Fibroblast of lung (primary cell): ENCODE measurements around the gene PCDHGC3. TPM values are rescaled to one million over a fixed set of nuclear protein-coding genes. Genes with fewer than 3 reads are reported as not detected.
A peak's percentile ranks its signal among the peaks of the same experiment; 100 is the strongest.

Experiments used
- DNase-seq, 2 donors: peaks; one replicate each; pipeline versions ENCODE4 v3.0.0 to v3.0.0-alpha.2; 2010; ENCODE audit warnings: low read depth in 2 of 2
- H2AFZ ChIP-seq: 2 replicates; pipeline ENCODE4 v1.5.1; 2012; ENCODE audit warnings: low read length, control low read depth, inconsistent platforms
- H3K27ac ChIP-seq: 2 replicates; pipeline ENCODE4 v1.5.1; 2011; ENCODE audit warnings: low read length, control low read depth; ENCODE audit not compliant: insufficient read depth
- H3K27me3 ChIP-seq: 2 replicates; pipeline ENCODE4 v1.5.1; 2011; ENCODE audit warnings: mild to moderate bottlenecking, low read length; ENCODE audit not compliant: control insufficient read depth, insufficient read depth
- H3K36me3 ChIP-seq: 2 replicates; pipeline ENCODE4 v1.5.1; 2011; ENCODE audit warnings: low read length; ENCODE audit not compliant: control insufficient read depth, insufficient read depth
- H3K4me1 ChIP-seq: 2 replicates; pipeline ENCODE4 v1.5.1; 2011; ENCODE audit warnings: low read length; ENCODE audit not compliant: control insufficient read depth, insufficient read depth; ENCODE audit errors: extremely low read depth
- H3K4me2 ChIP-seq: 2 replicates; pipeline ENCODE4 v1.5.1; 2011; ENCODE audit warnings: low read length, control low read depth; ENCODE audit not compliant: insufficient read depth; ENCODE audit errors: extremely low read depth
- H3K4me3 ChIP-seq, 4 experiments: fragments of 200-600 bp in 1 of 4; sonication (generic) in 1 of 4; replicated peaks in 1 of 4; 2 replicates each; pipeline ENCODE4 v1.5.1; 2011 to 2016; ENCODE audit warnings: low read length in 4 of 4, low read depth in 3 of 4, mild to moderate bottlenecking in 3 of 4, control low read depth in 2 of 4, inconsistent platforms in 1 of 4, mixed read lengths in 1 of 4; ENCODE audit not compliant: insufficient read depth in 1 of 4; ENCODE audit errors: control extremely low read depth in 1 of 4
- H3K79me2 ChIP-seq: 2 replicates; pipeline ENCODE4 v1.5.1; 2012; ENCODE audit warnings: mild to moderate bottlenecking, low read length, inconsistent platforms; ENCODE audit not compliant: control insufficient read depth, insufficient read depth
- H3K9ac ChIP-seq: 2 replicates; pipeline ENCODE4 v1.5.1; 2011; ENCODE audit warnings: mild to moderate bottlenecking, low read length, control low read depth; ENCODE audit not compliant: insufficient read depth
- H3K9me3 ChIP-seq: 2 replicates; pipeline ENCODE4 v1.5.1; 2012; ENCODE audit warnings: low read depth, low read length; ENCODE audit not compliant: control insufficient read depth, insufficient read depth
- H4K20me1 ChIP-seq: 2 replicates; pipeline ENCODE4 v1.5.1; 2011; ENCODE audit warnings: low read length; ENCODE audit not compliant: control insufficient read depth, insufficient read depth; ENCODE audit errors: extremely low read depth
- EZH2 ChIP-seq: IDR thresholded peaks from 2 replicates; pipeline ENCODE4 v1.5.1; 2012; ENCODE audit warnings: low read length, control low read depth, mild to moderate bottlenecking; ENCODE audit errors: missing control alignments
- polyA plus RNA-seq, 2 donors: library from polyadenylated mRNA; depleted of rRNA in 1 of 2; stranded (reverse) in 1 of 2; unstranded in 1 of 2; fragments of >200 nt; gene quantifications; 2 replicates each; pipeline ENCODE4 v1.2.1, GENCODE V29; 2011 to 2012; ENCODE audit warnings: missing spikeins in 1 of 2
- total RNA-seq: library from RNA; depleted of rRNA; stranded (reverse); fragments of >200 nt; gene quantifications from 2 replicates; pipeline ENCODE4 v1.2.1, GENCODE V29; 2014
- TF ChIP-seq, protein P1 (sequence below), 2 donors: IDR thresholded peaks in 1 of 2; conservative IDR thresholded peaks in 1 of 2; 1 replicate in 1 of 2; 2 replicates in 1 of 2; pipeline ENCODE4 v1.5.1; 2011 to 2012; ENCODE audit warnings: low read length in 2 of 2, control low read depth in 1 of 2, inconsistent platforms in 1 of 2, low read depth in 1 of 2, mild to moderate bottlenecking in 1 of 2

PCDHGC3 gene
- total and polyA plus RNA-seq, 2 donors (not counting 1 experiment from before 2014, with no cell fraction given) = 59.0 to 109 TPM

DNA sequence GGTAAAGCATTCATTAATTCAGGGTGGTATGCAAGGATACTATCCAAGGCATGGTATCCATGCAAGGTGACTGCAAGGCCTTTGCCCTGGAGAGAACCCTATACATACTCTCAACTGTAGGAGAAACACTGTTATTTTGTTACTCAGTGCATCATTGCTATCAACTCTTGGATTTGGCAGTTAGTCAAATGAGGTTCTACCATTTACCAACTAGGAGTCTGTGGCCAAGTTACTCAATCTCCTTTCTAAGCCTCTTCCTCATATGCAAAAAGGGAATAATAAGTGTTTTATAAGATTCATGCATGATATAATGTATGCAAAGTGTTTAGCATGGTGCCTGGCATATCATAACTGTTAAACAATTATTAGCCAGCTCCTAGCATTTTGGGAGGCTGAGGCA is 4.0 kb downstream of the PCDHGC3 start:
- H3K4me2 ChIP-seq = peak overlapping the region; percentile 73
- TF ChIP-seq, protein P1, sequence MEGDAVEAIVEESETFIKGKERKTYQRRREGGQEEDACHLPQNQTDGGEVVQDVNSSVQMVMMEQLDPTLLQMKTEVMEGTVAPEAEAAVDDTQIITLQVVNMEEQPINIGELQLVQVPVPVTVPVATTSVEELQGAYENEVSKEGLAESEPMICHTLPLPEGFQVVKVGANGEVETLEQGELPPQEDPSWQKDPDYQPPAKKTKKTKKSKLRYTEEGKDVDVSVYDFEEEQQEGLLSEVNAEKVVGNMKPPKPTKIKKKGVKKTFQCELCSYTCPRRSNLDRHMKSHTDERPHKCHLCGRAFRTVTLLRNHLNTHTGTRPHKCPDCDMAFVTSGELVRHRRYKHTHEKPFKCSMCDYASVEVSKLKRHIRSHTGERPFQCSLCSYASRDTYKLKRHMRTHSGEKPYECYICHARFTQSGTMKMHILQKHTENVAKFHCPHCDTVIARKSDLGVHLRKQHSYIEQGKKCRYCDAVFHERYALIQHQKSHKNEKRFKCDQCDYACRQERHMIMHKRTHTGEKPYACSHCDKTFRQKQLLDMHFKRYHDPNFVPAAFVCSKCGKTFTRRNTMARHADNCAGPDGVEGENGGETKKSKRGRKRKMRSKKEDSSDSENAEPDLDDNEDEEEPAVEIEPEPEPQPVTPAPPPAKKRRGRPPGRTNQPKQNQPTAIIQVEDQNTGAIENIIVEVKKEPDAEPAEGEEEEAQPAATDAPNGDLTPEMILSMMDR (conservative IDR thresholded peaks at IDR 0.05 in 1 of 2, IDR thresholded peaks at IDR 0.05 in 1 of 2; ENCODE audit: low read depth in 1 of 2, low read length in 2 of 2) = no peak
- no peak for TF ChIP-seq EZH2

DNA sequence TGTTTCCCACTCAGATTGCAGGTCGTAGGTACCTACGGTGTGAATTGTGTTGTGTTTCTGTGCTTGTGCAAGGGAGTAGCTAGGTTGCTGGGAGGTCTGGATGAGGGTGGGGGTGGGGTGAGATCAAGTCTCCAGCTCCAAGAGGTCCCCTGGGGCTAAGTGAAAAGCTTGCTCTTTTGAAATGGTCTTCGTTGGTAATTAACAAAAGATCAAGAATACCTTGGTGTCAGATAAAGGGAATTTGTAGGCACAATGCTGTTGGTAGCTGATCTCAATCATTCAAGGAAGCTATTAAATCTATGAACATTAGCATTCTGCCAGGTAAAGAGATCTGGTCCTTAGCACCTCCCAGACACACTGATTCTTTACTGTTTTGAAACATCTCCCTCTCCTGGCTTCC is 8.1 kb downstream of the PCDHGC3 start:
- peak overlapping the region; percentile 79 for H3K4me2 ChIP-seq
- H3K27ac ChIP-seq = no peak overlapping the region
- peaks cover 42% of the 10 kb centered on the region for H3K79me2 ChIP-seq
- peak overlapping the region in 2 of 4 experiments; percentile 35 to 46 for H3K4me3 ChIP-seq
- DNase-seq = no peak
- H3K36me3 ChIP-seq = peaks cover 12% of the 10 kb centered on the region
- H3K9ac ChIP-seq = no peak overlapping the region
- peaks cover 3% of the 10 kb centered on the region for H4K20me1 ChIP-seq
- no peaks in the 10 kb centered on the region for H3K9me3 ChIP-seq
- TF ChIP-seq EZH2 = no peak
- TF ChIP-seq, protein P1 (conservative IDR thresholded peaks at IDR 0.05 in 1 of 2, IDR thresholded peaks at IDR 0.05 in 1 of 2; ENCODE audit: low read depth in 1 of 2, low read length in 2 of 2) = no peak
- no peak overlapping the region for H2AFZ ChIP-seq
- H3K4me1 ChIP-seq = peaks cover 25% of the 10 kb centered on the region
- H3K27me3 ChIP-seq = no peaks in the 10 kb centered on the region

More for the DNA sequence above, 4.0 kb downstream of the PCDHGC3 start:
- H3K79me2 ChIP-seq = peaks cover 37% of the 10 kb centered on the region
- H3K27ac ChIP-seq = no peak overlapping the region
- peaks cover 3% of the 10 kb centered on the region for H4K20me1 ChIP-seq
- H2AFZ ChIP-seq = no peak overlapping the region
- peak in 1 of 2 donors; percentile 49 for DNase-seq
- H3K27me3 ChIP-seq = no peaks in the 10 kb centered on the region
- no peaks in the 10 kb centered on the region for H3K9me3 ChIP-seq
- H3K36me3 ChIP-seq = peaks cover 1% of the 10 kb centered on the region
- H3K9ac ChIP-seq = no peak overlapping the region
- H3K4me1 ChIP-seq = peaks cover 22% of the 10 kb centered on the region
- H3K4me3 ChIP-seq = peak overlapping the region in 2 of 4 experiments; percentile 88 to 95

DNA sequence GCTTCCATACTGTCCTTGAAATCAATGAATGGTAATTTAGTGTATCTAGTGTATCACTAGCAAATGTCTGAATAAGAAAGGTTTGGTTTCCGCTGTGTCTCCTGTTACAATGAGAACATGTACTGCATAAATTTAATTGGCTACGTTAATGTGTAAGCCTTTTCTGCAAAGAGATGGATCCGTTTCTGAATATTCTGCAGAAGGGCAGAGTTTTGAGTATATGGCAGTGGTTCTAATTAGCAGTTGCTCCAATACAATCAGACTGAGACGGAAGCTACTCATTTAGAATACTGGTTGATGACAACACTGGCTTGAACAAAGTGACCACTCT is 8.5 kb downstream of the PCDHGC3 start:
- Histone ChIP-seq H4K20me1 (peaks cover 3% of the 10 kb centered on the region), H3K27ac (no peak overlapping the region), H3K4me2 (peak overlapping the region; percentile 79), H3K36me3 (peaks cover 12% of the 10 kb centered on the region), H2AFZ (no peak overlapping the region), H3K27me3 (no peaks in the 10 kb centered on the region), H3K9ac (no peak overlapping the region), H3K4me1 (peaks cover 27% of the 10 kb centered on the region), H3K4me3 (peak overlapping the region in 3 of 4 experiments; percentile 16 to 46 (median 35)), H3K9me3 (no peaks in the 10 kb centered on the region), H3K79me2 (peaks cover 41% of the 10 kb centered on the region)
- TF ChIP-seq EZH2 = no peak
- TF ChIP-seq, protein P1 (conservative IDR thresholded peaks at IDR 0.05 in 1 of 2, IDR thresholded peaks at IDR 0.05 in 1 of 2; ENCODE audit: low read depth in 1 of 2, low read length in 2 of 2) = no peak
- DNase-seq = no peak
